ENCODE measurements around the gene MTMR12. TPM values are rescaled to one million over a fixed set of nuclear protein-coding genes. Genes with fewer than 3 reads are reported as not detected.

The MTMR12 gene
- total RNA-seq, 1 donor from 2014 or later: 28.0 TPM

- Histone ChIP-seq H3K4me3 (ENCODE audit: low read depth, low read length) (no peak overlapping the region), H3K27me3 (ENCODE audit: control insufficient read depth, insufficient read depth, low read length) (no peaks in the 10 kb centered on the region), H3K36me3 (ENCODE audit: control insufficient read depth, insufficient read depth, low read length) (no peaks in the 10 kb centered on the region)
- no peak for DNase-seq (ENCODE audit: low read depth)
- no peak for TF ChIP-seq CTCF (IDR thresholded peaks at IDR 0.05; ENCODE audit: insufficient read depth, low read length, poor library complexity, severe bottlenecking)
These were observed 80.8 kb downstream of the MTMR12 start for GRCh38 chr5:32231929-32232328.

- H3K36me3 ChIP-seq (ENCODE audit: control insufficient read depth, insufficient read depth, low read length): no peaks in the 10 kb centered on the region
- H3K27me3 ChIP-seq (ENCODE audit: control insufficient read depth, insufficient read depth, low read length): no peaks in the 10 kb centered on the region
- no peak overlapping the region for H3K4me3 ChIP-seq (ENCODE audit: low read depth, low read length)
- DNase-seq (ENCODE audit: low read depth): no peak
- no peak for TF ChIP-seq CTCF (IDR thresholded peaks at IDR 0.05; ENCODE audit: insufficient read depth, low read length, poor library complexity, severe bottlenecking)
These were observed 81.5 kb downstream of the MTMR12 start for GRCh38 chr5:32231241-32231640.

GRCh38 chr5:32230356-32231099 lies 82.2 kb downstream of the MTMR12 start:
- TF ChIP-seq CTCF (IDR thresholded peaks at IDR 0.05; ENCODE audit: insufficient read depth, low read length, poor library complexity, severe bottlenecking): no peak
- H3K36me3 ChIP-seq (ENCODE audit: control insufficient read depth, insufficient read depth, low read length): no peaks in the 10 kb centered on the region
- no peak overlapping the region for H3K4me3 ChIP-seq (ENCODE audit: low read depth, low read length)
- no peaks in the 10 kb centered on the region for H3K27me3 ChIP-seq (ENCODE audit: control insufficient read depth, insufficient read depth, low read length)
- DNase-seq (ENCODE audit: low read depth): no peak

GRCh38 chr5:32229586-32229985 lies 83.2 kb downstream of the MTMR12 start:
- no peak for DNase-seq (ENCODE audit: low read depth)
- no peak for TF ChIP-seq CTCF (IDR thresholded peaks at IDR 0.05; ENCODE audit: insufficient read depth, low read length, poor library complexity, severe bottlenecking)
- no peaks in the 10 kb centered on the region for H3K27me3 ChIP-seq (ENCODE audit: control insufficient read depth, insufficient read depth, low read length)
- H3K4me3 ChIP-seq (ENCODE audit: low read depth, low read length): no peak overlapping the region
- no peaks in the 10 kb centered on the region for H3K36me3 ChIP-seq (ENCODE audit: control insufficient read depth, insufficient read depth, low read length)

- Histone ChIP-seq H3K27me3 (ENCODE audit: control insufficient read depth, insufficient read depth, low read length) (no peaks in the 10 kb centered on the region), H3K4me3 (ENCODE audit: low read depth, low read length) (no peak overlapping the region), H3K36me3 (ENCODE audit: control insufficient read depth, insufficient read depth, low read length) (no peaks in the 10 kb centered on the region)
- no peak for TF ChIP-seq CTCF (IDR thresholded peaks at IDR 0.05; ENCODE audit: insufficient read depth, low read length, poor library complexity, severe bottlenecking)
- DNase-seq (ENCODE audit: low read depth): no peak
These were observed 83.9 kb downstream of the MTMR12 start for GRCh38 chr5:32228816-32229215.

- no peaks in the 10 kb centered on the region for H3K36me3 ChIP-seq (ENCODE audit: control insufficient read depth, insufficient read depth, low read length)
- DNase-seq (ENCODE audit: low read depth): peak; percentile 14
- H3K4me3 ChIP-seq (ENCODE audit: low read depth, low read length): no peak overlapping the region
- no peaks in the 10 kb centered on the region for H3K27me3 ChIP-seq (ENCODE audit: control insufficient read depth, insufficient read depth, low read length)
- TF ChIP-seq CTCF (IDR thresholded peaks at IDR 0.05; ENCODE audit: insufficient read depth, low read length, poor library complexity, severe bottlenecking): no peak
These were observed 87.3 kb downstream of the MTMR12 start for GRCh38 chr5:32225445-32225844.

Data from kidney epithelial cell (primary cell).